ENCODE measurements around the gene C22orf39. TPM values are rescaled to one million over a fixed set of nuclear protein-coding genes. Genes with fewer than 3 reads are reported as not detected.
A peak's percentile ranks its signal among the peaks of the same experiment; 100 is the strongest.

The C22orf39 gene
- total RNA-seq, 1 donor from 2014 or later, result 25.3 TPM

GRCh38 chr22:19466848-19467752 is 19.6 kb upstream of the C22orf39 start:
- DNase-seq (ENCODE audit: low read depth), result no peak
- no peak overlapping the region for H3K4me3 ChIP-seq (ENCODE audit: low read depth, low read length)
- peaks cover 50% of the 10 kb centered on the region for H3K36me3 ChIP-seq (ENCODE audit: control insufficient read depth, insufficient read depth, low read length)
- no peak for FAIRE-seq
- no peaks in the 10 kb centered on the region for H3K27me3 ChIP-seq (ENCODE audit: control insufficient read depth, insufficient read depth, low read length)
- TF ChIP-seq CTCF (IDR thresholded peaks at IDR 0.05; ENCODE audit: insufficient read depth, low read length, severe bottlenecking), result no peak

- FAIRE-seq, result no peak
- DNase-seq (ENCODE audit: low read depth), result no peak
- Histone ChIP-seq H3K4me3 (ENCODE audit: low read depth, low read length) (no peak overlapping the region), H3K36me3 (ENCODE audit: control insufficient read depth, insufficient read depth, low read length) (peaks cover 45% of the 10 kb centered on the region), H3K27me3 (ENCODE audit: control insufficient read depth, insufficient read depth, low read length) (no peaks in the 10 kb centered on the region)
- TF ChIP-seq CTCF (IDR thresholded peaks at IDR 0.05; ENCODE audit: insufficient read depth, low read length, severe bottlenecking), result no peak
These were observed 18.7 kb upstream of the C22orf39 start for GRCh38 chr22:19466126-19466716.

- Histone ChIP-seq H3K4me3 (ENCODE audit: low read depth, low read length) (no peak overlapping the region), H3K36me3 (ENCODE audit: control insufficient read depth, insufficient read depth, low read length) (peaks cover 38% of the 10 kb centered on the region), H3K27me3 (ENCODE audit: control insufficient read depth, insufficient read depth, low read length) (no peaks in the 10 kb centered on the region)
- FAIRE-seq (no peak), DNase-seq (ENCODE audit: low read depth) (no peak)
- TF ChIP-seq CTCF (IDR thresholded peaks at IDR 0.05; ENCODE audit: insufficient read depth, low read length, severe bottlenecking), result no peak
These were observed 17.5 kb upstream of the C22orf39 start for GRCh38 chr22:19464975-19465374.

GRCh38 chr22:19464546-19464945 is 17.0 kb upstream of the C22orf39 start:
- no peaks in the 10 kb centered on the region for H3K27me3 ChIP-seq (ENCODE audit: control insufficient read depth, insufficient read depth, low read length)
- peak; percentile 47 for FAIRE-seq

More at GRCh38 chr22:19464546-19464945, 17.0 kb upstream of the C22orf39 start:
- no peak for TF ChIP-seq CTCF (IDR thresholded peaks at IDR 0.05; ENCODE audit: insufficient read depth, low read length, severe bottlenecking)
- peaks cover 36% of the 10 kb centered on the region for H3K36me3 ChIP-seq (ENCODE audit: control insufficient read depth, insufficient read depth, low read length)
- no peak overlapping the region for H3K4me3 ChIP-seq (ENCODE audit: low read depth, low read length)
- DNase-seq (ENCODE audit: low read depth), result no peak
